Measurements from ENCODE around the gene DVL1. TPM values are rescaled to one million over a fixed set of nuclear protein-coding genes. Genes with fewer than 3 reads are reported as not detected.

The DVL1 gene
- total RNA-seq, 1 experiment from 2014 or later: 71.0 TPM

GRCh38 chr1:1304331-1305299 is 44.6 kb downstream of the DVL1 start:
- Histone ChIP-seq H3K18ac (ENCODE audit: insufficient read length, low read depth, low read length) (no peak overlapping the region), H2BK15ac (ENCODE audit: low read depth, low read length) (no peak overlapping the region), H2AFZ (ENCODE audit: low read length) (no peak overlapping the region), H2AK5ac (ENCODE audit: insufficient read length, low read length) (no peak overlapping the region), H3K4me2 (ENCODE audit: insufficient read depth, insufficient read length, low read length) (peak overlapping the region; percentile 16), H3K56ac (ENCODE audit: insufficient read length, low read depth, low read length) (no peak overlapping the region), H4K91ac (ENCODE audit: insufficient read length, low read depth, low read length) (no peak overlapping the region), H3K9me3 (ENCODE audit: control insufficient read depth, low read depth, low read length) (no peaks in the 10 kb centered on the region), H3K4ac (ENCODE audit: low read depth, low read length) (no peak overlapping the region), H3T11ph (ENCODE audit: low read length) (no peak overlapping the region), H3K79me1 (ENCODE audit: insufficient read depth, low read depth, low read length, poor library complexity, severe bottlenecking) (no peaks in the 10 kb centered on the region), H3K14ac (ENCODE audit: insufficient read depth, low read length) (no peak overlapping the region), H3K27ac (ENCODE audit: insufficient read length, low read depth, low read length) (no peak overlapping the region), H3K27me3 (ENCODE audit: insufficient read depth, low read length) (no peaks in the 10 kb centered on the region), H3K9ac (ENCODE audit: extremely low read depth, insufficient read length, low read length) (no peak overlapping the region), H2BK120ac (ENCODE audit: low read depth, low read length, poor library complexity, severe bottlenecking) (no peak overlapping the region), H2BK20ac (ENCODE audit: low read depth, low read length, poor library complexity, severe bottlenecking) (no peak overlapping the region), H4K5ac (ENCODE audit: insufficient read length, low read depth, low read length) (no peak overlapping the region), H3K23me2 (ENCODE audit: insufficient read length, low read depth, low read length, poor library complexity, severe bottlenecking) (peaks cover 15% of the 10 kb centered on the region), H3K79me2 (ENCODE audit: insufficient read depth, low read length) (no peaks in the 10 kb centered on the region), H2BK5ac (ENCODE audit: insufficient read length, low read length) (no peak overlapping the region), H3K23ac (ENCODE audit: insufficient read length, low read depth, low read length) (no peak overlapping the region), H4K8ac (replicated peaks; ENCODE audit: insufficient read length, low read depth, low read length) (no peak overlapping the region), H4K20me1 (ENCODE audit: control insufficient read depth, insufficient read depth, insufficient read length) (no peaks in the 10 kb centered on the region), H3K4me1 (ENCODE audit: insufficient read depth, low read length) (peaks cover 5% of the 10 kb centered on the region; the same call in 1 of the 2 replicates), H2BK12ac (ENCODE audit: insufficient read length, low read depth, low read length) (no peak overlapping the region)
- Mint-ChIP-seq H3K4me3 (peak overlapping the region in 1 of 2 experiments; percentile 34; a peak in 4 of 5 replicates), H3K27me3 (ENCODE audit: low read depth) (peaks cover 3% of the 10 kb centered on the region; the same call in 1 of the 2 replicates), H3K4me1 (peaks cover 18 to 27% of the 10 kb centered on the region in 2 experiments), H3K36me3 (ENCODE audit: insufficient read depth in 1 of 3, low read depth in 3 of 3) (no peaks in the 10 kb centered on the region; a peak in 1 of 7 replicates), H3K9me3 (no peaks in the 10 kb centered on the region; a peak in 1 of 5 replicates), H3K27ac (no peak overlapping the region)
- TF ChIP-seq, protein P1, sequence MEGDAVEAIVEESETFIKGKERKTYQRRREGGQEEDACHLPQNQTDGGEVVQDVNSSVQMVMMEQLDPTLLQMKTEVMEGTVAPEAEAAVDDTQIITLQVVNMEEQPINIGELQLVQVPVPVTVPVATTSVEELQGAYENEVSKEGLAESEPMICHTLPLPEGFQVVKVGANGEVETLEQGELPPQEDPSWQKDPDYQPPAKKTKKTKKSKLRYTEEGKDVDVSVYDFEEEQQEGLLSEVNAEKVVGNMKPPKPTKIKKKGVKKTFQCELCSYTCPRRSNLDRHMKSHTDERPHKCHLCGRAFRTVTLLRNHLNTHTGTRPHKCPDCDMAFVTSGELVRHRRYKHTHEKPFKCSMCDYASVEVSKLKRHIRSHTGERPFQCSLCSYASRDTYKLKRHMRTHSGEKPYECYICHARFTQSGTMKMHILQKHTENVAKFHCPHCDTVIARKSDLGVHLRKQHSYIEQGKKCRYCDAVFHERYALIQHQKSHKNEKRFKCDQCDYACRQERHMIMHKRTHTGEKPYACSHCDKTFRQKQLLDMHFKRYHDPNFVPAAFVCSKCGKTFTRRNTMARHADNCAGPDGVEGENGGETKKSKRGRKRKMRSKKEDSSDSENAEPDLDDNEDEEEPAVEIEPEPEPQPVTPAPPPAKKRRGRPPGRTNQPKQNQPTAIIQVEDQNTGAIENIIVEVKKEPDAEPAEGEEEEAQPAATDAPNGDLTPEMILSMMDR (conservative IDR thresholded peaks at IDR 0.05): no peak
- no CpG with 5 or more reads among the region's 29 CpGs for WGBS (ENCODE audit: extremely low coverage, insufficient read length, low lambda C conversion rate)
- DNase-seq: peak; percentile 85
